OCI-M2 (cell line): ENCODE data around the gene ATG2A.

Source experiments
- DNase-seq: peaks from one replicate; lab custom pipeline; 2025; ENCODE audit not compliant: unreplicated experiment; lab: John Stamatoyannopoulos, UW

ATG2A gene

DNA sequence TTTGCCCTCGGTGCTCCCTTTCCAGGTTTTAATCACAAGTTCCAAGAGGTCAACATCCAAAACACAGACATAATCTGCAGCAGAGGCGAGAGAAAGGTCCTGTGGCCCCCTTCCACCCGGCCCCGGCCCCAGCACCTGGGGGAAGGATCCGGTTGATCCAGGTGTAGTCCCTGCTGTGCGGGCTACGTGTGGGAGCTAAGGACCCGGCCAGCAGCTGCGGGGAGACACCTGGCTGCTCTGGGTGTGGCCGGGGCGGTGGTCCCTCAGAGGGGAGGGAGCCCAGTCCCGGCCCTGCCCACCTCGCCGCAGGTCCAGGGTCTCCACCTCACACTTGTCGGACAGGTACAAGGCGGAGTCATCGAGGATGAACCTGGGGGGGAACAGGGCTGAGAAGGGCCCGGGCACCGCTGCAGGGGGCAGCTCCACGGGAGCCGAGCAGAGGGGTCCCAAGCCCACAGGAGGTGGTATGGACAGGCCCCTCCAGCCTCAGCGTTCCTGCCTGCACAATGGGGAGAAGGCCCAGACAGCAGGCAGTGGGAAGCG lies 13.6 kb downstream of the ATG2A start:
- no peak for DNase-seq

GRCh38 chr11:64902102-64902900 lies 14.7 kb downstream of the ATG2A start:
- no peak for DNase-seq

DNA sequence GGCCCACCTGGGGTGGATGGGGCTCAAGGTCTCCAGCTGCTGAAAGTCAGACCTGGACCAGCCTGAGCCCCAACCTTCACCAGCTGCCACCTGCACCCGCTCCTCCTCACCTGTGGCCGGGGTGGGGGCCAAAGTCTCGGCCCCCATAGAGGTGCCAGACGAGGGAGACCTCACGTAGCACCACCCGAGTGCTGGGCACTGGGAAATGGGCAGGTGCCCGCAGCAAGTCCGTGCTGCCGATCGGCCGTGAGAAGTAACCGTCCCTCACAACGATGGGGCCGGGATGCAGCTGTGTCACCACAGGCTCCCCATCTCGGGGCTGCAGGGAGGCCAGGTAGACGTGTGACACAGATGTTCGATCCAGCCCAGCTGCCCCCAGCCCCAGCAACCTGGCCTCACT lies 16.2 kb downstream of the ATG2A start:
- DNase-seq, result no peak

DNA sequence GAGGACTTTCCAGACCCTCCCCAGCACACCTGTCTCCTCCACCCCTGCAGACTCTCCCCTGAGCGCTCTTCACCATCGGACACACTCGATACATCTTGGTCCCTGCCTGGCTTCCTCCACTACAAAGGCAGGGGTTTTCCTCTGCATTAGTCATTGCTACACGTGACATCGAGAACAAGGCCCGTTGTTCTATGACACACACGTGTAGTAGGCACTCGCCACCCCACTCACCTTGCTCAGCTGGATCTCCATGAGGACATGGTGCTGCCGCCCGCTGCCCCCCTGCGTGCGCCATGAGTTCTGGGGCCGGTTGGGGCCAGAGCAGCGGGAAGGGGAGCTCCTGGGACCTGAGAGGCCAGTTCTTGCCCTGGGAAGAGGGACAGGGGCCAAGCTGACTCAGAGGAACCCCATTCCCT lies 16.7 kb downstream of the ATG2A start:
- DNase-seq, result no peak

GRCh38 chr11:64898541-64898940 lies 18.5 kb downstream of the ATG2A start:
- no peak for DNase-seq

DNA sequence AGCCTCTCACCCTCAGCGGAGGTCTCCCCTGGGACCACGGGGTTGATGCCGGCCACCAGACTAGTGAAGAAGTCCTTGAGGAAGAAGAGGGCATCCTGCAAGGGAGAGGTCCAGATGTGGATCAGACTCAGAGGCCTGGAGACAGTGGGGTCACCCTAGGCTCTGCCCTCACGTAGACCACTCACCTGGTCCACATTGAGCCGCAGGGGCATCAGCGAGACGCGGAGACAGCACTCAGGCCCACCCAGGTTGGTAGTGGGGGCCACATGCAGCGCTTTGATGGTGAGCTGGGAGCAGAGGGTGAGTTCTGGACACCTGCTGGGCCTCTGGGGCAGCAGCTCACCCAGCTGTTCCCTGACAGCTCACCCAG lies 18.9 kb downstream of the ATG2A start:
- no peak for DNase-seq

DNA sequence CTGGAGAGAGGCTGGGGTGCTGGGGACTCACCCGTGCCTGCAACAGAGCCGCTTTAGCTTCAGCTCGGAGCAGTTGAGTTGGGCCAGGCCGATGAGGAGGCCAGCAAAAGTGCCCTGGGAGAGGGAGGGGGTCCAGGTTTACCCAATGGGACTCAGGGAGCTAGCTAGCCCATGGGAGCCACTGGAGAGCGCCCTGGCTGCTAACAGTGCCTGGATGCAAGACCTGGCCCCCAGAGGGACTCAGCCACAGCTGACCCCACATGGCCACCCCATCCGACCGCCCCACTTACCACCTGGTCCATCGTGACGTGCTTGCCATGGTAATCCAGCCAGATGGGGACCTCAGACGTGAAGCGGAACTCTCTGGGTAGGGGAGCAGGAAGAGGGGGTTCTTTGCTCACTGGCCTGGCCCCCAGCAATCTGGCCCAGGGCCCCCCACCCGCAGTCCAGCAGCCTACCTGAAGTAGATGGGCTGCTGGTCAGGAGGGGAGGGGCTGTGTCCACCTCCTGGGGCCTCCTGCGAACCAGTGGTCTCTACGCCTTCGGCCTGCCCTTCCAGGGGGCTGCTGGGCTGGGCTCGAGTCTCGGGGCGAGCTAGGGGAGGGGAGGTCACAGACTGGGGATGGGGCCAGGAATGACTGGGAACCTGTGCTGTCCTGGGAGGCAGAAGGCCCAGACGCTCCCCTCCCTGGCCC lies 19.5 kb downstream of the ATG2A start:
- no peak for DNase-seq

GRCh38 chr11:64896448-64897022 lies 20.5 kb downstream of the ATG2A start:
- no peak for DNase-seq

DNA sequence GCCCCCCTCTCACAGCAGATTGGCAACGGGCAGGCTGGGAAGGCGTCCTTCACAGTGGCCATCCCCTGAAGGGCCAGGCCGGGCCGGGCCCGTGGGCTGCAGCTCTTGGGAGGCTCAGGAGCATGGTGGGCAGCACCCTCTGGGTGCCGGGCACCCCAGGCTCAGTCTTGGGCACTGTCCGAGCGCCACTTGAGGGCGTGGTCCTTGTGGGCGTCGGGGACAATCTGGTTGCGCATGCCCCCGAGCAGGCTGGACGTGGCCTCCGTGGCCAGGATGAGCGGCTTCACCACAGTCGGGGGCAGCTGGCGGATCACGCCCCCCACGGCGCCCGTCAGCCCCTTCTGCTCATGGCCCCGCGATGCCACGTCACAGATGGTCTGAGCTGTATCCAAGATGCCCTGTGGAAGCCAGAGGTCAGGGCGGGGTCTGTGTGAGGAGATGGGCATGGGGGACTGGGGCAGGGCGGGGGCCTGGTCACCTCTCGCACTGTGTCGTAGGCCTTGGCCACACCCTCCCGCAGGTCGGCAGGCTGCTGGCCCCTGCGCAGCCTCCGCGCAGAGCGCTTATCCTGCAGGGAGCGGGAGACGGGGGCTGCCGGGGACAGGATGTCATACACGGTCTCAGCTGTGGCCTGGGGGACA lies 22.1 kb downstream of the ATG2A start:
- DNase-seq, result no peak

GRCh38 chr11:64894070-64894811 lies 22.8 kb downstream of the ATG2A start:
- DNase-seq, result no peak

DNA sequence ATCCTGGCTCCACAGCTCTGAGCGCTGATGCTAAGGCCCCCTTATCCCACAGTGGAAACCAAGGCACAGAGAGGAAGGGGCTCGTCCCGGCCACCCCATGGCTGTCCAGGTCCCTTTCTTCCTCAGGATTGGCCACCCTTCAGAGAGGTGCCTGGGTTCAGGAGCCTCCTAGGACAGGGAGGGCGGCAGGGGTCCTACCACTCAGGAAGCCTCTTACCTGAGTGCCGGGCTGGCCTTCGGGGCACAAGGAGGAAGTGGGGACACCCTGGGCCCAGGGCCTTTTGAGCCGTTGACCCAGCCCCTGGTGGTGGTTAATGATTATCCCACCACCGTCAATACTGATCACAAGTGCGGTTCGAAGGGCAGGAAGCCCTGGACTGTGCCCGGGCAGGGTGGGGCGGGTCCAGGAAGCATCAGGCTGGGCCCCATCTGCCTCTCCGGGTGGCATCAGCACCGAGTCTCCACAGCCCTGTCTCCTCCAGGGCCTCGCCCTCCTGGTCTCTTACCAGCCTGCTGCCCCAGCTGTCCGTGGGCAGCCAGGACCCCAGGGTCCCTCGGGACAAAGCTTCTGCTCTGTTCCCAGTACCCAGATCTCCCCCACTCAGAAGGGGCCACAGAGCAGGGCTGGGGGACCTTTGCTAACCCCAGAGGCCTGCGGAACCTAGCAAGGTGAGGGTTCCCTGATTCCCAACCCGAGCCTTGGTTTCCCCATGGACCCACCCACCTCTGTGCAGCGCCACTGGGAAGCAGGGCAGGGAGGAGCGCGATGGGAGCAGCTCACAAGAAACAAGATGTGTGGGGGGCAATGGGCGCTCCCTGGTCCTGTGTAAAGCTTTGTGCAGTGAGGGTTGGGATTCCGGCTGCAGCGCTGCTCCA lies 23.6 kb downstream of the ATG2A start:
- no peak for DNase-seq

DNA sequence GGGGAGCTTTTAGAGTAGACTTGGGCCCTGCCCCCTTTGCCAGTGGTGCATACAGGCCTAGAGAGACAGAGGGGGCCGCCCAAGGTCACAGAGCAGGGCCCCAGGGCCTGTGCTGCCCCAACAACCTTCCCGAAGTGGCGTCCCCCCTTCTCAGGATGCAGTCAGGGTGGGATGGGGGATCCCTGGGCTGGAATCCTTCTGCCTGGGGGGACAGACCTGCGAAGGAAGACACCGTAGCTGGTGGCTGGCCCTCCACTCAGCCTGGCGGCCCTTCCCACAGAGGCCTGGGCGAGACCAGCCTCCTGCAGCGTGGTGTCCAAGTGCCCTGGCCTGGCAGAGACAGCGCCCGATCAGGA lies 24.2 kb downstream of the ATG2A start:
- DNase-seq, result no peak

DNA sequence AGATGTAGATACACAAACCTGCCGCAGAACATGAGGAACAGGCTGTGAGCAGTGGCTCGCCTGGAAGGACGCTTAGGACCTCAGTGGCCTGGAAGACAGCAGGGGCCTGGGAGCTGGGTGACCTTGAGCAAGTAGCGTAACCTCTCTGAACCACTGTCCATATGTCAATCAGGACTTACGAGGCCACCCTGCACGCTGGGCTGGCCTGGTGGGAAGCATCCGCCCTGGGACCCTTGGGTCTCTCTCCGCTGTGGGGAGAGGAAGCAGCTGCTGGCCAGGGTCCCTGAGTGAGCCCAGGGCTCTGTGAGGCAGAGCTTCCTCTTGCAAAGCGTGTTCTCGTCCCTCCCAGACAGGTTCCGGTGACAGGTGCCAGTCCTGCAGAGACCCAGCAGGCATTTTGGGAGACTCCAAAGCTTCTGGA lies 24.6 kb downstream of the ATG2A start:
- no peak for DNase-seq

GRCh38 chr11:64891880-64892279 lies 25.1 kb downstream of the ATG2A start:
- DNase-seq, result no peak

- DNase-seq, result no peak
Observed at GRCh38 chr11:64891215-64891848, 25.7 kb downstream of the ATG2A start.

DNA sequence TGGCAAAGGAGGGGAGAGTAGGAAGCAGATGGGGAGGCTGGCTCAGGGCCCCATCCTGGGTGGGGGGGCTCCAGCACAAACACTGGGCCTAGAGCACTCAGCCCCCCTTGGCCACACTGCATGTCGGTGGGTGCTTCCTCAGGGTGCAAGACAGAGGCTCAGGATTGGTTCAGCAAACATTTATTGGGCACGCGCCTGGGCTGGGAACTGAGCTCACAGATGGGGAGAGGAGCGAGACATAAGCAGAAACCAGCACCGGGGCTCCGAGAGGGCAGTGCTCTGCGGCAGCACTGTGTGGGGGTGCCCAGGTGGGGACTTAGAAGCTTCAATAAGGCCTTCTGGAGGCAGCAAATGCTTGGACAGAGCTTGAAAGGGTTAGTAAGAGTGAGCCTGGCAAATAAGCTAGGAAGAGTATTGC lies 26.5 kb downstream of the ATG2A start:
- no peak for DNase-seq

DNA sequence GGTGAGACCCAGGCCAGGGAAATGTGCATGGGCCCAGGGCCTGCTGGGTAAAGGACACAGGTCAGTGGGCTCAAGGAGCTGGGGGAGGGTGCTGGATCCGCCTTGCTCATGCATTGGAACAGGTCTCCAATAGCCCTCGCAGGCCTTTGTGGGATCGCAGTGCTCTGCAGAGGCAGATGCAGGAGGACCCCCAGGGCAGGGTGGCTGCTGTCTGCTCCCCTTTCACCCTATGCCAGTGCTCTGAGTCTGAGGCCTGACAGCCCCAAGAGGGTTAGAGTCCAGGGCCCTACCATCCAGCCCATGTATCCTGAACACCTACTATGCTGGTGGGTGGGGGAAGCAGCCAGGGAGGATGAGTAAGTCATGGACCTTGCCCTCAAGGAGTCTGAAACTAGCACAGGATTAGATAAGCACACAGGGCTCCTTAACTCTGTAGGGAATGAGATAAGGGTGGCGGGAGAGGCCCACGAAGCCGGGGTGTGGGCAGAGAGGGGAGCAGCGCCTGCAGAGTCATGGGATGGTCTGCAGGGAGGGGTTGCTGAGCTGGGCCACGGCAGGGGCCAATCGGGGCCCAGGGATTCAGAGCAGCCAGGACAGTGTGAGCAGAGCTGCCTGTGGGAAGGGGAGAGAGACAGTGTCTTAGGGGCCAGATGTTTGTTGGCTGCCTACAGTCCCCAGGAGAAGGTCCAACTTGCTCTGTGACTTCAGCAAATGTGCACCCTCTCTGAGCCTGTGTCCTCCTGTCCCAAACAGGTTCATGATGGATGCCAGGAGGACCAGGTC lies 28.1 kb downstream of the ATG2A start:
- peak; percentile 68 for DNase-seq

GRCh38 chr11:64888406-64888728 lies 28.6 kb downstream of the ATG2A start:
- DNase-seq, result no peak
